Activated T-cell treated with anti-CD3 and anti-CD28 coated beads for 24 hours (primary cell): ENCODE results near the gene ST8SIA2.

ENCODE experiments used
- DNase-seq: peaks from one replicate; pipeline ENCODE4 v3.0.0-alpha.2; 2020; ENCODE audit warnings: low read depth

Gene ST8SIA2

DNA sequence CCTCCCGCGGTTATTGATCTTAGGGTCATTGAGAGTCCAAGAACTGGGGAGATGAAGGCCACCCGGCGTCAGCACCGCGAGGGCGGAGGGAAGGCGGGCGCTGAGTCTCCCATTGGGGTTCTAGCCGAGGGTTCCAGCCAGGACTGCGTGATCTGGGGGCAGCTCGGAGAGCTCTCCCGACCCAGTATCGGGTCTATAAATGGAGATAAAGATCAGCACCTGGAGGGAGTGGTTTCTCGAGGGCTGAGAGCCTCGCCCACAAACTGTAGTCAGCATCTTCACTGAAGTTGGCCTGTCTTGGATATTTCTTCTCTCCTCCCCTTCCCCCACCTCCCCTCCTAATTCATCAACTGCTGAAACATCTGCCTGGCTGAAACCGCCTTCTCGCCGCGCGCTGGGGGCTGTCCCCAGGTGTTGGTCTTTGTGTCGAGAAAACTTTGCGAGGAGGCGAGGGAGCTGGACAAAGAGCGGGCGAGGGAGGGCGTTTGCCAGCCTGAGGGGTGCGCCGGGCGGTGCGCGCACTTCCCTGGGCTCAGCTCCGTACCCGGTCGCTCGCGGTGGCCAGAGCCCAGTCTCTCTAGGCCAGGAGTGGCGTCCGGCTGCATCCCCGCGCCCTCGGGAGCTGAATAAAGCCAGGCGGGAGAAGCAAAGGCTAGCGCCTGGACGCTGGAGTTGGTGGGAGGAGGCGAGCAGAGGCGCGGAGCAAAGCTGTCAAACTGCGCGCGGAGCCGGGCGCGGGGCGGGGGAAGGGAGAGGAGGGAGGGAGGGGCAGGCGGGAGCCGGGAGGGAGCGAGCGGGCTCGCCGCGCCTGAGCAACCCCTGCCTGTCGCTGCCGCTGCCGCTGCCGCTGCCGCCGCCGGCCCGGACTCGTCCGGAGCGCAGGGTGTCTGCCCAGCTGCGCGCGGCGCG is at the start of gene ST8SIA2:
TSS of gene ST8SIA2 (plus strand) at position 811 of the 909 bp plus-strand sequence. CDS start 184 bp downstream, outside the sequence.
- DNase-seq: no peak

GRCh38 chr15:92343924-92344643 is 49.6 kb upstream of the ST8SIA2 start:
- DNase-seq: no peak

- DNase-seq: no peak
Observed at GRCh38 chr15:92346063-92346462, 47.6 kb upstream of the ST8SIA2 start.

DNA sequence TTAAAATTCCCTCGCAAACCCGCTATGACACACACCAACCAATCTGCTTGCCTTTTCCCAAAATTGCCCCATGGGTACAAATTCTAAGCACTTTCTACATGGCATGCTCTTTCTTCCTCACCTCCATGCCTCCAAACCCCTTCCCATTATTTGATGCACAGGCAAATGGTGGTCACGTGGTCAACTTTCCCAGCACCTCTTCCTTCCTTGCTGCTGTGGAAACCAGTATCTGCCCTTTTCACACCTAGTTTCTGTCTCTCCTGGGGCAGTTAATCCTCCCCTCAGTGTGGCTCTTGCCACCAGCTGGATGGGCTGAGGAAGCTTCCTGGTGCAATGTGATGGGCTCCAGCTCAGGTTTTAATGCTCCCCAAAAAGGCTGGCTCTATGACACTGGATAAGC is 38.4 kb upstream of the ST8SIA2 start:
- no peak for DNase-seq

GRCh38 chr15:92361321-92362000 is 32.2 kb upstream of the ST8SIA2 start:
- DNase-seq: no peak

GRCh38 chr15:92362001-92362350 is 31.7 kb upstream of the ST8SIA2 start:
- no peak for DNase-seq

DNA sequence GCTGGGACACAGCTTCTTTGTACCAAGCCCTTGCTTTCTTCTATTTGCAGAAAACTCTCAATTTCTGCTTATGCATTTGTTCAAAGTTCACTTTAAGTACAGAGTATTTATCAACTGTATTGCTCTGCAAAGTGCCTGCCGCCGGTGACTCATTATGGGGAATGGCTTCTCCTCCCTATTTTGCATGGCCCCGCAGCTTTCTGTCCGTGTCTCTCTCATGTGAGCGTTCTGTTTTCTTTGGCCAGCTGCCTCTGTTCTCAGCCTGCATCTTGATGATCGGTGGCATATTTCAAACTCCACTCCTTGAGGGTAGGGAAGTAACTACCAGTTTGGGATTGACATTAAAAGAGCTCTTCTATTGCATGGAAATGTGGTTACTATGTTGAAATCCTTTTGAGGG is 28.6 kb upstream of the ST8SIA2 start:
- no peak for DNase-seq

DNA sequence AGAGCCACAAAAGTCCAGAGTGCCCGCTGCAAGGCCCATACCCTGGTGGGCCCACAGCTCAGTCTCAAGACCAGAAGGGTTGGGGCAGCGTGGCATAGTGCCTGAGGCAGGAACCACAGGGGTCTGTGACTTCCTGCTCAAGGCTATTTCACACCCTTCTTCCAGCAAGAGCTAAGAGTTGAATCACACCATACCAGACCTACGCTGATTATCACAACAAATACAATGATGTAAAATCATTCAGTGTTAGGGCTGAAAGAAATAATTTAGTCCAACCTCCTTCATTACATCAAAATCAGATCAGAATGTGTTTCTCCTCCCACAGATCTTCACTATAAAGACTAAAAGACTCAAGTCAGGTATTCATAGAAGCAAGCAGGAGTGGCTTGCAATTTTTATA is 27.8 kb upstream of the ST8SIA2 start:
- no peak for DNase-seq

GRCh38 chr15:92366381-92366780 is 27.3 kb upstream of the ST8SIA2 start:
- no peak for DNase-seq

GRCh38 chr15:92375057-92375456 is 18.6 kb upstream of the ST8SIA2 start:
- no peak for DNase-seq

- no peak for DNase-seq
Observed at GRCh38 chr15:92376109-92376508, 17.6 kb upstream of the ST8SIA2 start.

GRCh38 chr15:92377083-92377789 is 16.4 kb upstream of the ST8SIA2 start:
- no peak for DNase-seq

GRCh38 chr15:92383519-92384324 is 10.0 kb upstream of the ST8SIA2 start:
- DNase-seq: no peak

DNA sequence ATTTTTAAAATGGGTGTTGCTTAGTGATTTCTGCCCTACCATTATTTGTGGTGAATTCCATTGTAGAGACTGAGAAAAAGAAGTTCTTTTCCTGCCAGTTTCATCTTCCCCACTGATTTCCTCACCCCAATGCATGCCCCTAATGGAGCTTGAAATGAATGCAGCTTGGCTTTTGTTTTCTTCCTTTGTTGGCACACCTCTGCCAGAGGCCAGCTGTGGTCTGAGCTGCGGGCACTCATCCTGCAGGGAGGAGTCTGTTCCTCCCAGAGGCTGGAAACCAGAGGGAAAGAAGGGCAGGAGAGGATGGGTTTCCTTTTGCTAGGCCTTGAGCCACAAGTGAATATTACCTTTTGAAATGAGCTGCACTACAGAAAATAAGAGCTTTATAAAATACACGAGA is 9.3 kb upstream of the ST8SIA2 start:
- no peak for DNase-seq

DNA sequence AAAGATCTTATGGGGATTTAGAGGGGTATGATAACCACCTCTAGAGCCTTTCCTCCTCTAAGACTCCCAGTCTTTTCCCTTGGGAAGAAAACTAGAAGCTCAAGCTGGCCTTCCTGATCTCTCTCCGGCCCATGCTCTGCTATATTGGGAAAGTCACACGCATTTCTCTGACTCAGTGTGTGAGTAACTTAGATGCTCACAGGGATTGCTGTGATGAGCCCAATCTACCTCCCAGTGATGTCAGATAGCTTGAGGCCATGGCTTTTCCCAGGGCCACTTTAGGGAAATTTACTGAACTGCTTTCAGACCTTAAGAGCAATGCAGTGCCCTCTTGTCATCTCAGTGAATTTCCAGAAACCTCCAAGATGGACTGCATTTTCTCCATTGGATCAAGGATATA is 8.6 kb upstream of the ST8SIA2 start:
- DNase-seq: no peak

GRCh38 chr15:92391640-92392039 is 2.0 kb upstream of the ST8SIA2 start:
- DNase-seq: no peak

DNA sequence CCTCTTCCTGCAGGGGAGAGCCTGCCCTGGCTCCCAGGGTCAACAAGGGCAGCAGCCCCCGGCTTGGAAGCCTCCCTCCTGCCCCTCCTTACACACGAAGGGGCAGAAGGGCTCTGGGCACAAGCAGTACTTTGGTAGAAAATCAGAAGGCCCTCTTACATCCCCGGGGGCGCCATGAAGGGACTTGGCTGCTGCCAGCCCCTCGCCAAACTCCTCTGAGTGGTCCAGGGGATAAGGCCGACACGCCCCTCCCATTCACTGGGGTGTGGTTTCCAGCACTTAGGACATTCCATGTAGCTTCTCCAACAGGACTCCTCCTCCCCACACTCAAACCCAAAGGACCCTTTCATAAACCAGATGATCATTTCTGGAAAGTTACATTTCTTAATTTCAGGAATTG is 1.2 kb upstream of the ST8SIA2 start:
- DNase-seq: no peak

GRCh38 chr15:92393980-92394308 is 263 bp downstream of the ST8SIA2 start:
- DNase-seq: no peak

- DNase-seq: no peak
Observed at GRCh38 chr15:92394309-92395097, 822 bp downstream of the ST8SIA2 start.

DNA sequence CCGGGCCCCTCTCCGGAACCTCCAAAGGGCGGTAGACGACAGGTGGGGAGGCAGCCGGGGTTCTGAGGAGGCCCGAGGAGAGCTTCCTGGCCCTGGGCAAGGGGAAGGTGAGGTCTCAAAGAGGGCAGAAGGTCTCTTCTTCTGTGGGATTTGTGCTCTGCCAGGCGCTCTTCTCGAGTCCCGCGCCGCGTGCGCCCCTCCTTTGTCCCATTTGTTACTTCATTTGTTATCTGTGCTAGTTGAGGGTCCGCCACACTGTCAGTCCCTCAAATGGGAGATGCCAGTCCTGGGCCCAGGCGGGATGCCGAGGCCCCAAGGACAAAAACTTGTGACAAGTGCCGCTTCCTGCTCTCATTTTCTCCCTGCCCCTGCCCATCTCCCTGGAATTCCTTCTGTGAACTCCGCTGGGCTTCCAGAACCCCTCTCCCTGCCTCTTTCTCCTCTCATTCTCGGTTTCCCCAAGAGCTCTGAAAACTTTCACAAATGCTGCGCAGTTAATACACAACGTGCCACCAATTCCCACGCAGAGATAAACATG is 1.5 kb downstream of the ST8SIA2 start:
- DNase-seq: no peak
